NCI-H748 (cell line): ENCODE data around the gene SMPD3.

ENCODE experiments used
- DNase-seq: peaks from one replicate; lab custom pipeline; 2025; ENCODE audit not compliant: unreplicated experiment; lab: John Stamatoyannopoulos, UW

SMPD3 gene

GRCh38 chr16:68371706-68372380 lies 76.5 kb downstream of the SMPD3 start:
- DNase-seq: no peak

DNA sequence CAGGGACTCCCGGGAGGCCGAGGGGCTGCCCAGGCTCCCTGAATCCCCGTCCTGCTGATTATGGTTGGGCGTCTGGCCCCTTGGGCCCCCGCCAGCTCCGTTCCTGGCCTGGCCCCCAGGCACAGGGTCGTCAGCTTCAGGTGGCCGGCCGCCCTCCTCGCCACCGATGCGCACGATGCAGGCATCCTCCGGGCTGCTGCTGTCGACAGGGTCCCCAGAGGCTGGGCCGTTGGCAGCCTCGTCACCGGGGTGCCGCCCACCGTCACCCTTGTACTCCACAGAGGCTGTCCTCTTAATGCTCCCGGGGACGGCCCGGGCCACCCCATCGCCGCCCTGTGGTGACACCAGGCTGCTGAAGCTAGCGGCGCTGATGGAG lies 77.0 kb downstream of the SMPD3 start:
- DNase-seq: no peak

DNA sequence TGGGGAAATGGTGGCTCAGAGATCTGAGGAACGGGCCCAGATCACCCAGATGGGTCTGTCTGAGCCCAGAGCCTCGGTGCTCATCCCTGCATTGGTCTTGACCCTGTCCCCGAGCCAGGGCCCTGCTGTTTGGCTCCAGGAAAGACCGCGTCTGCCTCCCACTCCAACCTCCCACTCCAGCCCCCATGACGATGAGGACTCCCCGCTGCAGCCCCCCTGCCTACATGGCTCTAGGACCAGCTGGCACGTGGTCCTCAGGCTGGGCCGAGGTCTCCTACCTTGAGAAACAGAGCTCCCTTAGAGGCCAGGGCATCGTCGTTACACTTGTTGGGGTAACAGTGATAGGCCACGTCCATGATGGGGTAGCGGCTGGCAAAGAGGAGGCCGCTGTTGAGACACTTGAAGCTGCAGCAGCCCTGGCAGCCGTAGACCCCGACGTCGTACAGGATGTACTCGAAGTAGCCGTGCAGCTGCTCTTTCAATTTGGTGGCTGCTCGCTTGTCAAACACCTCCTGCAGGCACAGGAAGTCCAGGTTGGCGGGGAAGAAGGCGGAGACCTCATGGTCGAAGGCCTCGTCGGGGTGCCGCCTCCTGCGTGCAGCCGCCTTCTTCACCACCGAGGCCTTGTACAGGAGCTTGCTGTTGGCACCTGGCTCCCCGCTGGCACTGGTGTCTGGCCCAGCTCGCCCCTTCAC lies 77.6 kb downstream of the SMPD3 start:
- peak; percentile 23 for DNase-seq

DNA sequence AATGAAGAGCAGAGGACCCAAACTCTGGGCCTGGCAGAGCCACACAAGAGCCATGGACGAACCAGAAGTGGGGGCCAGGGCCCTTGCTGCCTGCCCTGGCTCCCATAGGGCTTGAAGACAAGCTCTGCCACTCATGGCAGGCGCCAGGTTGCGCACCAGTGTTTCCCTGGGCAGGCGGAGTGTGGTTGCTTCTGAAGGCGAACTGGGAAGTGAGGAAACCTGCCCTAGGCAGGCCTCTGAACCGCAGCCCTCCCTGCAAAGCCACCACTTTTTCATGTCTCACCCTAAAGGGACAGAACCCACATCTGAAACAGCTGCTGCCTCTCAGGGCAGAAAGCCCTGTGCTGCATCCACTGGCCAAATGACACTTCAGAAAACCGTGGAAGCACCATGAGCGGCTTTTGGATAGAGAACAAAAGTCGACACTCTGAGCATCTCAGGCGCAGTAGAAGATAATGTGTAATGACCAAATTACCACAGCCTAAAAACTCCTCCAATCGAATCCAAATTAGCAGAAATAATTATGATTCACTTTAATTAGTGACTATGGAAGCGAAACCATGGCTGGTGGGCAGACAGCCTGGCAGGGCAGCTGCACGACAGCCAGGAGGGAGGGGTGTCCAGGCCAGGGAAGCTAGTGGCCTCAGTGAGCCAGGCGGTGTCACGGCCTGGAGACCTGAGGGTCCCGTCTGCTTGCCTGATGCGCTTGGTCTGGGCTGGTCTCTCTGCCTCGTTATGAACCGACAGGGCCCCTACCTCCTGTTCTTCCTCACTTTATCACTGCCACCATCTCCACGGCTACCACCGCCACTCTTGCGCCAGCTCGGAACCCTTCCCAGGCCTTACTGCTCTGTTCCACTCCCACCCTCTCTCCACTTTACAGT lies 78.4 kb downstream of the SMPD3 start:
- DNase-seq: no peak

GRCh38 chr16:68369168-68369567 lies 79.1 kb downstream of the SMPD3 start:
- DNase-seq: no peak

GRCh38 chr16:68368301-68368888 lies 79.9 kb downstream of the SMPD3 start:
- DNase-seq: no peak

- DNase-seq: no peak
Observed at GRCh38 chr16:68367891-68368290, 80.4 kb downstream of the SMPD3 start.

- DNase-seq: no peak
Observed at GRCh38 chr16:68367440-68367839, 80.9 kb downstream of the SMPD3 start.

DNA sequence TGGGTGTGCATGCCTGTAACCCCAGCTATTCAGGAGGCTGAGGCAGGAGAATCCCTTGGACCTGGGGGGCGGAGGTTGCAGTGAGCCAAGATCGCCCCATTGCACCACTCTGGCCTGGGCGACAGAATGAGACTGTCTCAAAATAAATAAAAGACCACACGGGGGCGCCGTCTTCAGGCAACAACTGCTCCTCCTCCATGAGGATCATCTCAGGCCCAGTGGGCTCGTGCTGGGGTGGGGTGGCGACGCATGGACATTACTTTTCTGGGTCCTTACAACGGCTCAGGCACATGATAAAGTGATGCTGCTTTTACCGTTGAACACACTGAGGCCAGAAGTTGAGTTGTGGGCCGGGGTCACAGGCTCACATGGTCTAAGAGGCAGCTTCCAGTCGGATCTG lies 81.3 kb downstream of the SMPD3 start:
- DNase-seq: peak; percentile 42

DNA sequence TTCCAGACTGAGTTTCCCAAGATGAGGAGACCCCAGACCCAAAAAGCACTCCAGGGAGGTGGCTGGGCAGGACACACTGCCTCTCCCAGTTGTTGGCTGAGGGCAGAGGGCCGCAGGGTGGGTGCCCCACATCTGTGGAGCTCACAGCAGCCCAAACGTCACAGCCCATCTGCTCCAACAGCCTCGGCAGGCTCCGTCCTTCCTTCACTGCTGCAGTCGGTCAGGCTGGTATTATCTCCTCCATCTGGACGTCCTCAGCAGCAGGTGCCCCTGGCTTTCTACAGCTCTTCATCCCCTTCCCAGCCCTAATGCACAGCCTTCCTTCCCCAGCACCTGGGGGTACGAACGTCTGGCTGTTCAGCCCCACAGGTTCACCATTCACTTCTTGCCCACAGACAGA lies 82.2 kb downstream of the SMPD3 start:
- DNase-seq: no peak

DNA sequence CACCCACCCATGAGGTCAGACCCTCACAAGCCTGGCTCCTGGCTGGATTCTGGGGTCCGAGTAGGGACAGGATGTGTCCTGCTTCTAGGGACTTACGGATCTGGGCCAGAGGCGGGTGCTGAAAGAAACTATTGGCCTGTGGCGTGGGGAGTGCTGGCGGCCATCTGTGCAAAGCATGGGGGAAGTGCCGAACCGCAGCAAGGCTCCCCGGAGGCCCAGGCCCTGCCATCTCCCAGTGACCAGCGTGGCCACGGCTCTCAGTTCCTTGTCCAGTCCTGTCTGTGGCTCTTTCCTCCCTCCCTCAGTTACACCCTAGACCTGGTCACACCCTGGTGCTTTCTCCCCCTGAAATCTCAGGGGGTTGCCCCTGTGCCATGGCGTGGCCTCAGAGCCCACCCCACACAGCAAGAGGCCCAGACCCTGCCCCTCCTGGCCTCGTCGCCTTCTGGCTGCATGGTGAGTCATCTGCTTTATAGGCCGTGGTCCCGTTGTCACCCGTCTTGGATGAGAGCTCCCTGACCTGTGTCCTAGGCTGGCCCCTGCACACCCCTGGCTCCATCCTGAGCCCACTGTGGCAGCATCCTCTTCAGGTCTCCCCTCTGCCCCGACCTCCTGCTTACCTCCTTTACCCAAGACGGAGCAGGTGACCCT lies 83.0 kb downstream of the SMPD3 start:
- DNase-seq: no peak

DNA sequence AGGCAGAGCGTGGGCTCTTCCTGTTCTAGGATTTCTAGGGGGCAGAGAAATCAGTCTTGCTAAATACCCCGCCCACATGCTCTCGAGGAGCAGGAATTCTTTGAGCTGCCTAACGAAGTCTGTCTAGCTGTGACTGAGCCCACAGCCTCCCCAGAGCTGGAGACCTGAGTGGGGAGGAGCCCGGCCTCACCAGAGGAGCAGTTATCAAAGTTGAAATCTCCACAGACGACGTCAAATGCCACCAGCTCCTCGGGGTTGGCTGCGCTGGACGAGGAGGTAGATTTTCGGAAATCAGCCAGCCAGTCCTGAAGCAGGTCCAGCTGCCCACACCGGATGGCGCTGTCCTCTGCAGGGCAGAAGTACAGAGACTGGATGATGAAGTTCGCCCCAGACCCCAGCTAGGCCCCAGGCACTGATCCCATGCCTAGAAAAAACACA lies 83.7 kb downstream of the SMPD3 start:
- DNase-seq: no peak

- no peak for DNase-seq
Observed at GRCh38 chr16:68363658-68364521, 84.4 kb downstream of the SMPD3 start.

DNA sequence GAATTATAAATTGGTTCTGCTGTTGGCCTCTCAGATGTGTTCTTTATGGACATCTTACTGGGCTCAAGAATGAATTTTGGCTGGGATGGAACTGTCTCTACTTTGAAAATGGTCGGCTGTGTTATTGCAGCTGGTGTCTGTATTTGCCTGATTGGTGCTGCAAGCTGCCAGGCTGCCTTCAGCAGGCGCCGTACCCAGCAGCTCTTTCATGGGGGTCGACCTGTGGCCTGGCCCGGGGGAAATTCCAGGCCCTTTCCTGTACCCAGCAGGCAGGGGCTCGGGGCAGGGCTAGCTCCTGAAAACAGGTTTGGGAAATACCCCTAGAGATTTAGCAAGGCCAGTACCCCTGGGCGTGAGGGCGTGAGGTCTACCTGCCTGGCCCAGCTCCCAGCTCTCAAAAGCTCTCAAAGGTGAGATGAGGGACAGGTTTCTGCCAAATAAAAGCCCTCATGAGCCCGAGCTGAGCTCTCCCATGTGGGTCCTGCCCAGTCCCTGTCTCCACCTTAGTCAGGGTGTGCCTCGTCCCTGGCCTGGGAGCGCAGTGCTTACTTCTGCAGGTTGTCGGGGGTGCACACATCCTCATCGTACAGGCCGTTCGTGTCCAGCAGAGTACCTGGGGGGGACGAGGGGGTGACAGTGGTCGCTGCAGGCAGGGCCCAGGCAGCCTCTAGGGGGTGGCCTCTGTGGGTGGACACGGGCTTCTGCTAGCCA lies 85.2 kb downstream of the SMPD3 start:
- no peak for DNase-seq

GRCh38 chr16:68362262-68362913 lies 85.9 kb downstream of the SMPD3 start:
- DNase-seq: no peak

DNA sequence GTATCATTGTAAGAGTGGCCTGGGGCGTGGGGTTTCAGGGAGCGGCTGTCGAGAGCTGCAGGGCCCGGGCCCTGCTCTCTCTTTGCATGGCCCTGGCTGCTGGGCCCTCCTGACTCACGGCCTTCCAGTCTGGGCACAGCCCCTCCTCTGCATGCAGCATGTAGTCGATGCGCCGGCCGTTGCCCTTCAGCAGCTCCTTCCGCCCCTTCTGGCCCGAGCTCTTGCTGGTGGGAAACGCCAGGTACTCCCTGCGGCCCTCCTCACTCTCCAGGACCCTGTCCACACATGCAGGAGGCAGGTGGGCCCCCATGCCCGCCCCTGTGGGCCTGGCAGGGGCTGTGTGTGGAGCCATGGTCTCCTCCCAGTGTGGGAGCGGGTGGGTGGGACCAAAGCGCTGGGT lies 86.8 kb downstream of the SMPD3 start:
- DNase-seq: no peak

GRCh38 chr16:68360956-68361355 lies 87.4 kb downstream of the SMPD3 start:
- DNase-seq: no peak

GRCh38 chr16:68360547-68360946 lies 87.8 kb downstream of the SMPD3 start:
- DNase-seq: no peak
